Esophagus squamous epithelium (tissue), 5 donors: ENCODE results near the gene NRXN3. TPM values are rescaled to one million over a fixed set of nuclear protein-coding genes. Genes with fewer than 3 reads are reported as not detected.

Experiments
- DNase-seq: peaks from one replicate; lab custom pipeline; 2025; lab: John Stamatoyannopoulos, UW
- H3K27ac ChIP-seq, 4 donors: fragments of 200-600 bp; sonication (generic); one replicate each; pipeline ENCODE4 v1.5.1; 2016 to 2019; ENCODE audit warnings: mild to moderate bottlenecking in 1 of 4
- H3K27me3 ChIP-seq, 4 donors: fragments of 200-600 bp; sonication (generic); 1 replicate in 3 of 4; 2 replicates in 1 of 4; pipeline versions ENCODE4 v1.5.1 to v1.6.0; 2017 to 2021; ENCODE audit warnings: antibody characterized with exemption in 1 of 4
- H3K36me3 ChIP-seq, 3 donors: fragments of 200-600 bp; sonication (generic); one replicate each; pipeline ENCODE4 v1.5.1; 2016 to 2019
- H3K4me1 ChIP-seq, 3 donors: fragments of 200-600 bp; sonication (generic); one replicate each; pipeline ENCODE4 v1.5.1; 2017 to 2019
- H3K4me3 ChIP-seq, 4 donors: fragments of 200-600 bp; sonication (generic); 1 replicate in 3 of 4; 2 replicates in 1 of 4; pipeline ENCODE4 v1.5.1; 2016 to 2019; ENCODE audit warnings: mild to moderate bottlenecking in 2 of 4, moderate library complexity in 1 of 4
- H3K9me3 ChIP-seq, 3 donors: fragments of 200-600 bp; sonication (generic); one replicate each; pipeline ENCODE4 v1.5.1; 2016 to 2019
- POLR2A ChIP-seq, 4 donors: fragments of 450-650 bp; IDR thresholded peaks; one replicate each; pipeline ENCODE4 v1.6.1; 2017; ENCODE audit warnings: antibody characterized with exemption in 4 of 4, mild to moderate bottlenecking in 4 of 4, moderate library complexity in 3 of 4
- WGBS, 2 donors: methylation state at CpG; one replicate each; pipeline ENCODE4 v1.1.5; 2018; 5-methylcytosine and 5-hydroxymethylcytosine counted together
- intact Hi-C: fragments of 100-400 bp; cut with DNase I; formaldehyde crosslinking; loops from one replicate; pipeline ENCODE4 v1.15.0; 2022
- total RNA-seq, 4 donors: library from RNA; depleted of rRNA; stranded (reverse); fragments of >200 nt; gene quantifications; one replicate each; pipeline ENCODE4 v1.1.0, GENCODE V29; 2016
- TF ChIP-seq, protein P1 (sequence below), 6 experiments: fragments of 450-650 bp in 4 of 6; fragments of 200-600 bp in 2 of 6; sonication (generic) in 2 of 6; IDR thresholded peaks; one replicate each; pipeline ENCODE4 v1.5.1; 2016 to 2019; ENCODE audit warnings: antibody characterized with exemption in 6 of 6, mild to moderate bottlenecking in 4 of 6, moderate library complexity in 4 of 6
- donor health status: DM: yes; HTN: yes; CAD: no.

The NRXN3 gene
- total RNA-seq, 4 donors from 2014 or later = 0.30 to 15.8 (median 1.5) TPM

DNA sequence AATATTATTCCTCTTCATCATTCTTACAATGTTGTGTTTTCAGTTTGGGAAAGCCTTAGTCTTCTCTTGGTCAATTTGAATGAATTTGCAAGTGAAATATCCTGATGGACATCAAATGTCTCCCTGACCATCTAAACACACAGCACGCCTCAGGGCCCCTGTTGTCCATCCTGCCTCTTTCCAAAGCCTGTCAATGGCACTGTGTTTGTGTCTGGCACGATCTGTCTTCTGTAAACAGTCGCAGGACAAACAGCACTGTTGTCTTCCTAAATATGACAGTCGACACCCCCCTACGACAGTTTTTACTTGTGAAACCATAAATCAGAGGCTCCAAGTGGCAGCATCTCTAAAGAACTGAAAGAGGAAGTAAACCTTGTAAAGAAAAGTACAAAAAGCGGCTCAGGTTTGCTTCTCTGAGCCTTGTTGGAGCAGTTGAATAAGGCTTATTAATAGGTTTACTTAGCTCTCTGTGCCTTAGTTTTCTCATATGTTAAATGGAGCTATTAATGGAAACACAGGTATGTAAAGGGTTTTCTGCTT is 285.8 kb downstream of the NRXN3 start:
- TF ChIP-seq, protein P1, sequence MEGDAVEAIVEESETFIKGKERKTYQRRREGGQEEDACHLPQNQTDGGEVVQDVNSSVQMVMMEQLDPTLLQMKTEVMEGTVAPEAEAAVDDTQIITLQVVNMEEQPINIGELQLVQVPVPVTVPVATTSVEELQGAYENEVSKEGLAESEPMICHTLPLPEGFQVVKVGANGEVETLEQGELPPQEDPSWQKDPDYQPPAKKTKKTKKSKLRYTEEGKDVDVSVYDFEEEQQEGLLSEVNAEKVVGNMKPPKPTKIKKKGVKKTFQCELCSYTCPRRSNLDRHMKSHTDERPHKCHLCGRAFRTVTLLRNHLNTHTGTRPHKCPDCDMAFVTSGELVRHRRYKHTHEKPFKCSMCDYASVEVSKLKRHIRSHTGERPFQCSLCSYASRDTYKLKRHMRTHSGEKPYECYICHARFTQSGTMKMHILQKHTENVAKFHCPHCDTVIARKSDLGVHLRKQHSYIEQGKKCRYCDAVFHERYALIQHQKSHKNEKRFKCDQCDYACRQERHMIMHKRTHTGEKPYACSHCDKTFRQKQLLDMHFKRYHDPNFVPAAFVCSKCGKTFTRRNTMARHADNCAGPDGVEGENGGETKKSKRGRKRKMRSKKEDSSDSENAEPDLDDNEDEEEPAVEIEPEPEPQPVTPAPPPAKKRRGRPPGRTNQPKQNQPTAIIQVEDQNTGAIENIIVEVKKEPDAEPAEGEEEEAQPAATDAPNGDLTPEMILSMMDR (IDR thresholded peaks at IDR 0.05) = no peak
- no peak for TF ChIP-seq POLR2A (IDR thresholded peaks at IDR 0.05)
- Histone ChIP-seq H3K4me3 (no peak overlapping the region), H3K4me1 (no peaks in the 10 kb centered on the region), H3K27me3 (no peaks in the 10 kb centered on the region), H3K9me3 (no peaks in the 10 kb centered on the region), H3K27ac (no peak overlapping the region), H3K36me3 (no peaks in the 10 kb centered on the region)
- no peak for DNase-seq
- 50% methylated on average over 6 of the region's 6 CpGs for WGBS, 2 donors
- intact Hi-C loops = no loop called here

DNA sequence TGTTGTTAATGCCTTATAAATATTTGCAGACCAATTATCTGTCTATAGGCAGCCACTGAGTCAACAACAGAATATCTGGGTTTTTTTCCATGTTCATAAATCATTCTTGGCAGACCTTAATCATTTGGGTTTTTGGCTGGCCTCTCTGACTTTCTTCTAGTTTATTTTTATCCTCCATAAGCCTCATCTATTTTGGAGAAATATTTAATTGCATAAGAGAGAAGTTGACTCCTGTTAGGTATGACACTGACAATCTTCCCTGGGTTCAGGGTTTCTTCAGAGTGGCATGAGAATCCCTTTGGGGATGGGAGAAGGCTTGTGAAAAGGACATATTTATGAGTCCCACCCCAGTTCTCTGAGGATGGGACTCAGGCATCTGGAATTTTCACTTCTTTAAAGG is 299.8 kb downstream of the NRXN3 start:
- TF ChIP-seq, protein P1 (IDR thresholded peaks at IDR 0.05) = no peak
- TF ChIP-seq POLR2A (IDR thresholded peaks at IDR 0.05) = no peak
- Histone ChIP-seq H3K4me3 (no peak overlapping the region), H3K36me3 (no peaks in the 10 kb centered on the region), H3K9me3 (no peaks in the 10 kb centered on the region), H3K4me1 (no peaks in the 10 kb centered on the region), H3K27ac (no peak overlapping the region), H3K27me3 (no peaks in the 10 kb centered on the region)
- intact Hi-C loops = no loop called here
- DNase-seq = no peak

DNA sequence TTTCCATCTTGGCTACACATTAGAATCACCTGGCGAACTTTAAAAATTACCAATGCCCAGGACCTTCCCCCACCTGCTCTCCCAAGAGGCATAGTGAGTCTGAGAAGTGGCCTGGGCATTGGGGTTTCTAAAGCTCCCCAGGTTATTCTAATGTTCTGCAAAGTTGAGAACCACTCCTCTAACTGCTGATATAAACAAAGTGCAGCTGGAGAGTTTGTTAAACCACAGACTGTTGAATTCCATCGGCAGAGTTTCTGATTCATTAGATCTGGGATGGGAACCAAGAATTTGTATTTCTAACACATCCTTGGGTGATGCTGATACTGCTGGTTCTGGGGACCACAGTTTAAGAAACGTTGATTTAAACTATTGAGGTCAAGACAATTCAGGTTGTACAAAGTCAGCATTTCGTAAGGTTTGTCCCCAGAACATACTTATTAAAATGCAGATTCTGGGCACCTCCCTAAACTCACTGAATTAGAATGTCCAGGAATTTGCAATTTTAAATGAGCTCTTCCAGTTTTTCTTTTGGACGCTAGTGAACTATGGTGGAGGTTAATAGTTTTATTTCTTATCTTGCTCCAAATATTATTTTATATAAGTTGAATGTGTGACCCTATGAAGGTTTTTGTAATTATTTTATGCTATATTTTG is 309.1 kb downstream of the NRXN3 start:
- no peak overlapping the region for H3K4me3 ChIP-seq
- no peak for DNase-seq
- intact Hi-C loops = no loop called here
- TF ChIP-seq POLR2A (IDR thresholded peaks at IDR 0.05) = no peak
- TF ChIP-seq, protein P1 (IDR thresholded peaks at IDR 0.05) = no peak
- WGBS, 2 donors = 52 to 58% methylated on average over 5 of the region's 5 CpGs
- no peaks in the 10 kb centered on the region for H3K27me3 ChIP-seq
- H3K9me3 ChIP-seq = no peaks in the 10 kb centered on the region
- H3K27ac ChIP-seq = no peak overlapping the region
- H3K4me1 ChIP-seq = no peaks in the 10 kb centered on the region
- H3K36me3 ChIP-seq = no peaks in the 10 kb centered on the region

DNA sequence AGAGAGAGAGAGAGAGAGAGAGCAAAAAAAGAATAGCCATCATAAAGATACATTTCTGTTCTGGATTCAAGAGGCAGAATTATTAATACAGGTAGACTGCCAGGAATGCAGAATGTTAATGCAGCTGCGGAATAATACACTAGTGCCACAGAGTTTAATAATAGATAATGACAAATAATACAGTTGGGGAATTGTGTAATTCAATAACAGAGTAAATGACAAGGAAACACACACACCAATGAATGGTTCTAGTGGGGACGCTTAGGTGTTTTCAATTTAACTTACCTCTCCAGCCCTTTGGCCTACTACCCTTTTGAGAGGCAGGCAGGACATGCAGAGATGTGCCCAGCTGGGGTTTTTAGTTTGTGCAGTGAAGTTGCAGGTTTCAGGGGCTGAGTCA is 313.9 kb downstream of the NRXN3 start:
- Histone ChIP-seq H3K36me3 (no peaks in the 10 kb centered on the region), H3K4me3 (no peak overlapping the region), H3K27ac (no peak overlapping the region), H3K27me3 (no peaks in the 10 kb centered on the region), H3K9me3 (no peaks in the 10 kb centered on the region), H3K4me1 (no peaks in the 10 kb centered on the region)
- WGBS, 2 donors = 43 to 55% methylated on average over 2 of the region's 2 CpGs
- intact Hi-C loops = no loop called here
- TF ChIP-seq, protein P1 (IDR thresholded peaks at IDR 0.05) = no peak
- no peak for TF ChIP-seq POLR2A (IDR thresholded peaks at IDR 0.05)
- no peak for DNase-seq

DNA sequence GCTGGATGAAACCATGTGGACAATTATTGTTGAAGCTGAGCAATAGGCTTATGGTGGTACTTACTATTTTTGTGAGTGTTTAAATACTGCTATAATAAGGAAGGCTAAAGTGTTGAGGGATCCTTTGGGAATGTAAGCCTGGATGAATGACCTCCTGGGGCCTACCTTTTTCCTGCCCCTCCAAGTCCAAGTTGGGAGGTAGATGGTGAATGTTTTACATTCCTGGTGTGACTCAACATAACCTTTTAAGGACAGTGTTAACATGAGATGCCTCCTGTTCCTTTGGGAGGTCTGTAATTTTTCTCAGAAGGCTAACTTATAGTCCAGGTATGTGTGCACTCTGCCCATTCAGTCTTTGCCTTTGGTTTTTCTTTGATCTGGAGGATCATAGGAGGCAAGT is 315.9 kb downstream of the NRXN3 start:
- Histone ChIP-seq H3K4me3 (no peak overlapping the region), H3K9me3 (no peaks in the 10 kb centered on the region), H3K4me1 (no peaks in the 10 kb centered on the region), H3K36me3 (no peaks in the 10 kb centered on the region), H3K27me3 (no peaks in the 10 kb centered on the region), H3K27ac (no peak overlapping the region)
- no peak for TF ChIP-seq POLR2A (IDR thresholded peaks at IDR 0.05)
- TF ChIP-seq, protein P1 (IDR thresholded peaks at IDR 0.05) = no peak
- DNase-seq = no peak
- intact Hi-C loops = no loop called here
